H1 (cell line): ENCODE data around the gene ALK. TPM values are rescaled to one million over a fixed set of nuclear protein-coding genes. Genes with fewer than 3 reads are reported as not detected.

Source experiments
- CTCF ChIA-PET: fragments of 300-600 bp; sonication (Branson Sonifier 250); formaldehyde crosslinking; loops from one replicate; lab custom pipeline; 2021; ENCODE audit not compliant: partially characterized antibody; lab: Charles Lee
- POLR2A ChIA-PET: fragments of 300-600 bp; sonication (Branson Sonifier 250); formaldehyde crosslinking; loops from one replicate; lab custom pipeline; 2021; ENCODE audit warnings: inconsistent platforms; ENCODE audit not compliant: partially characterized antibody; lab: Charles Lee
- DNase-seq, 2 experiments: peaks; one replicate each; pipeline versions ENCODE4 v3.0.0 to v3.0.0-alpha.2; 2010 to 2022; ENCODE audit warnings: low spot score in 2 of 2, low read depth in 1 of 2, mixed read lengths in 1 of 2
- FAIRE-seq: peaks from 2 replicates; lab custom pipeline; 2011; peaks lifted over from hg19 to GRCh38; lab: Jason Lieb, UNC
- H2AFZ ChIP-seq: 2 replicates; pipeline ENCODE4 v1.8.1; 2012; ENCODE audit warnings: low read length, inconsistent platforms
- H2AK5ac ChIP-seq: 2 replicates; pipeline ENCODE4 v1.6.1; 2013; ENCODE audit warnings: low read depth, low read length
- H2BK120ac ChIP-seq: replicated peaks from 2 replicates; pipeline ENCODE3; 2013; ENCODE audit warnings: low read depth, low read length, inconsistent platforms
- H2BK12ac ChIP-seq: 2 replicates; pipeline ENCODE4 v1.6.1; 2013; ENCODE audit warnings: low read depth, low read length
- H2BK15ac ChIP-seq: 2 replicates; pipeline ENCODE4 v1.6.1; 2013; ENCODE audit warnings: low read length
- H2BK20ac ChIP-seq: 2 replicates; pipeline ENCODE4 v1.6.1; 2013; ENCODE audit warnings: low read length
- H2BK5ac ChIP-seq: 2 replicates; pipeline ENCODE4 v1.6.1; 2013; ENCODE audit warnings: low read depth, low read length
- H3K14ac ChIP-seq: 2 replicates; pipeline ENCODE4 v1.6.1; 2013; ENCODE audit warnings: inconsistent platforms; ENCODE audit not compliant: insufficient read length
- H3K18ac ChIP-seq: 2 replicates; pipeline ENCODE4 v1.6.1; 2013; ENCODE audit warnings: low read length; ENCODE audit errors: extremely low read depth
- H3K23ac ChIP-seq: 2 replicates; pipeline ENCODE4 v1.6.1; 2013; ENCODE audit warnings: inconsistent platforms; ENCODE audit not compliant: insufficient read length
- H3K23me2 ChIP-seq: 2 replicates; pipeline ENCODE4 v1.6.1; 2013; ENCODE audit warnings: low read depth, low read length
- H3K27ac ChIP-seq: 2 replicates; pipeline ENCODE4 v1.6.1; 2011; ENCODE audit warnings: low read depth, low read length, inconsistent platforms
- H3K27me3 ChIP-seq, 4 experiments: replicated peaks in 1 of 4; 1 replicate in 1 of 4; 2 replicates in 3 of 4; pipeline versions ENCODE4 v1.6.1 to v1.8.1; 2011 to 2013; ENCODE audit warnings: low read length in 3 of 4, mild to moderate bottlenecking in 3 of 4, inconsistent platforms in 2 of 4, mixed read lengths in 2 of 4, moderate library complexity in 1 of 4; ENCODE audit not compliant: control insufficient read depth in 3 of 4, insufficient read depth in 3 of 4; ENCODE audit errors: extremely low read depth in 1 of 4
- H3K36me3 ChIP-seq, 4 experiments: 2 replicates each; pipeline versions ENCODE4 v1.6.1 to v1.8.1; 2011 to 2013; ENCODE audit warnings: mild to moderate bottlenecking in 4 of 4, low read length in 3 of 4, moderate library complexity in 2 of 4, control low read depth in 1 of 4, inconsistent platforms in 1 of 4; ENCODE audit not compliant: insufficient read depth in 4 of 4, control insufficient read depth in 2 of 4
- H3K4ac ChIP-seq: replicated peaks from 2 replicates; pipeline ENCODE3; 2013; ENCODE audit warnings: low read length, low read depth, mixed read lengths, inconsistent platforms; ENCODE audit not compliant: insufficient read length
- H3K4me1 ChIP-seq, 4 experiments: replicated peaks in 1 of 4; 1 replicate in 1 of 4; 2 replicates in 3 of 4; pipeline versions ENCODE4 v1.6.1 to v1.8.1; 2011 to 2013; ENCODE audit warnings: low read length in 3 of 4, inconsistent platforms in 2 of 4, mixed read lengths in 1 of 4; ENCODE audit not compliant: insufficient read depth in 4 of 4, control insufficient read depth in 3 of 4
- H3K4me2 ChIP-seq, 2 experiments: 2 replicates each; pipeline versions ENCODE4 v1.6.1 to v1.8.1; 2011 to 2013; ENCODE audit warnings: low read depth in 2 of 2, low read length in 2 of 2, control low read depth in 1 of 2, inconsistent platforms in 1 of 2, mild to moderate bottlenecking in 1 of 2; ENCODE audit not compliant: insufficient read depth in 1 of 2
- H3K4me3 ChIP-seq, 4 experiments: fragments of 200-600, 300-600 bp in 1 of 4; sonication (generic), shearing (Covaris generic), sonication (Bioruptor Twin) in 1 of 4; 2 replicates each; pipeline versions ENCODE4 v1.5.1 to v1.8.1; 2011 to 2016; ENCODE audit warnings: low read length in 4 of 4, low read depth in 3 of 4, control low read depth in 2 of 4, inconsistent platforms in 2 of 4, mild to moderate bottlenecking in 2 of 4, mixed read lengths in 1 of 4, moderate library complexity in 1 of 4; ENCODE audit not compliant: insufficient read depth in 2 of 4; ENCODE audit errors: extremely low read depth in 1 of 4
- H3K56ac ChIP-seq: replicated peaks from 2 replicates; pipeline ENCODE3; 2013; ENCODE audit warnings: low read depth, mild to moderate bottlenecking, mixed read lengths, low read length, inconsistent platforms; ENCODE audit not compliant: insufficient read length
- H3K79me1 ChIP-seq: 2 replicates; pipeline ENCODE4 v1.6.1; 2013; ENCODE audit warnings: low read depth, low read length, control low read depth
- H3K79me2 ChIP-seq, 2 experiments: 2 replicates each; pipeline versions ENCODE4 v1.6.1 to v1.8.1; 2012 to 2013; ENCODE audit warnings: low read length in 2 of 2, mild to moderate bottlenecking in 2 of 2, inconsistent platforms in 1 of 2; ENCODE audit not compliant: insufficient read depth in 2 of 2, control insufficient read depth in 1 of 2
- H3K9ac ChIP-seq, 4 experiments: replicated peaks in 1 of 4; 1 replicate in 1 of 4; 2 replicates in 3 of 4; pipeline versions ENCODE4 v1.6.1 to v1.8.1; 2011 to 2013; ENCODE audit warnings: low read depth in 3 of 4, low read length in 3 of 4, control low read depth in 2 of 4, mild to moderate bottlenecking in 2 of 4, moderate library complexity in 2 of 4, inconsistent platforms in 1 of 4; ENCODE audit errors: extremely low read depth in 1 of 4
- H3K9me3 ChIP-seq, 2 experiments: 2 replicates each; pipeline versions ENCODE4 v1.6.1 to v1.8.1; 2012 to 2013; ENCODE audit warnings: mild to moderate bottlenecking in 2 of 2, moderate library complexity in 2 of 2, control low read depth in 1 of 2, inconsistent platforms in 1 of 2, low read depth in 1 of 2, low read length in 1 of 2, mixed read lengths in 1 of 2; ENCODE audit not compliant: insufficient read depth in 2 of 2
- H4K20me1 ChIP-seq, 2 experiments: replicated peaks in 1 of 2; 2 replicates each; pipeline versions ENCODE3 to v1.8.1; 2011 to 2013; ENCODE audit warnings: inconsistent platforms in 2 of 2, low read length in 2 of 2, mild to moderate bottlenecking in 1 of 2; ENCODE audit not compliant: insufficient read depth in 2 of 2, control insufficient read depth in 1 of 2
- H4K5ac ChIP-seq: 2 replicates; pipeline ENCODE4 v1.6.1; 2013; ENCODE audit warnings: low read length, low read depth, mixed read lengths, inconsistent platforms; ENCODE audit not compliant: insufficient read length
- H4K8ac ChIP-seq: 2 replicates; pipeline ENCODE4 v1.8.0; 2013; ENCODE audit warnings: mild to moderate bottlenecking, moderate library complexity, low read length, inconsistent platforms; ENCODE audit not compliant: insufficient read depth; ENCODE audit errors: extremely low read depth
- H4K91ac ChIP-seq: replicated peaks from 2 replicates; pipeline ENCODE3; 2013; ENCODE audit warnings: low read length, mixed read lengths, inconsistent platforms; ENCODE audit not compliant: insufficient read length
- BRCA1 ChIP-seq: IDR thresholded peaks from 2 replicates; pipeline ENCODE4 v1.6.1; 2012; ENCODE audit warnings: low read depth, low read length, improper control_type of control experiment
- PHF8 ChIP-seq: fragments of 200-600 bp; sonication (generic); conservative IDR thresholded peaks from 2 replicates; pipeline ENCODE4 v1.7.1; 2012; ENCODE audit warnings: low read depth, mild to moderate bottlenecking, inconsistent platforms, low read length, moderate library complexity
- SP1 ChIP-seq: IDR thresholded peaks from 2 replicates; pipeline ENCODE4 v1.6.1; 2011; ENCODE audit warnings: low read depth, low read length
- TCF12 ChIP-seq: IDR thresholded peaks from 2 replicates; pipeline ENCODE4 v1.6.1; 2011; ENCODE audit warnings: low read depth, mild to moderate bottlenecking, low read length
- ZNF274 ChIP-seq: IDR thresholded peaks from 2 replicates; pipeline ENCODE4 v1.7.0; 2012; ENCODE audit warnings: low read length, borderline replicate concordance; ENCODE audit errors: extremely low read depth
- WGBS, 2 experiments: shearing (Covaris generic) in 1 of 2; methylation state at CpG; one replicate each; pipeline versions ENCODE4 v1.1.6 to v1.1.7; 2013 to 2015; ENCODE audit warnings: low lambda C conversion rate in 2 of 2, mixed read lengths in 2 of 2, inconsistent platforms in 1 of 2, low coverage in 1 of 2, missing lambda C conversion rate in 1 of 2; ENCODE audit not compliant: insufficient replicate concordance in 2 of 2, insufficient coverage in 1 of 2, insufficient read length in 1 of 2; ENCODE audit errors: extremely low coverage in 1 of 2, missing lambda C conversion rate in 1 of 2; 5-methylcytosine and 5-hydroxymethylcytosine counted together
- polyA plus RNA-seq, 7 experiments: library from polyadenylated mRNA; depleted of rRNA in 3 of 7; stranded (reverse) in 5 of 7; unstranded in 2 of 7; fragments of >200 nt in 5 of 7; fragments of 200-250 nt in 2 of 7; gene quantifications; 1 replicate in 5 of 7; 2 replicates in 1 of 7; 4 replicates in 1 of 7; pipeline versions ENCODE4 v1.2.1 to v1.2.3, GENCODE V29; 2011 to 2013; ENCODE audit warnings: missing spikeins in 2 of 7, mixed read lengths in 2 of 7
- total RNA-seq: library from RNA; stranded (reverse); fragmentation: NEBNext Ultra II Directional; extraction: Animal tissue kit (Norgen Biotek cat#: 25700); gene quantifications from 2 replicates; pipeline ENCODE4 v1.2.1, GENCODE V29; 2021
- TF ChIP-seq, protein P1 (sequence below): IDR thresholded peaks from 2 replicates; pipeline ENCODE4 v1.6.1; 2012; ENCODE audit warnings: inconsistent platforms

Gene ALK
- total and polyA plus RNA-seq, 2 of the 8 experiments (the other 6 are each of a cell fraction or from before 2014, with no cell fraction given), result 0.02 to 0.09 TPM

DNA sequence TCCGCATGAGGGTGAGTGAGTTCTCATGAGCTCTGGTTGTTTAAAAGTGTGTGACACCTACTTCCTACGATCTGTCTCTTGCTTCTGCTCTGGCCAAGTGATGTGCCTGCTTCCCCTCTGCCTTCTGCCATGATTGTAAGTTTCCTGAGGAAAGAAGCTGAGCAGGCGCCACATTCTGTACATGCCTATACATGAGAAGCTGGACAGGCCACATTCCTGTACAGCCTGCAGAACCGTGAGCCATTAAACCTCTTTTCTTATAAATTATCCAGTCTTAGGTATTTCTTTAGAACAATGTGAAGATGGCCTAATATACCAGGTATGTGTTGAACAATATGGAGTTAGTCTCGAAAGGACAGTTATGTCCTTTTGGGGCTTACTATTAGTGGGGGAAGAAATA lies 281.0 kb downstream of the ALK start:
- POLR2A ChIA-PET, result no interaction called here
- no peak overlapping the region for H3K18ac ChIP-seq
- H4K8ac ChIP-seq, result no peak overlapping the region
- WGBS, 2 experiments, result 67% methylated on average over 5 of the region's 5 CpGs; no CpG with 5 or more reads in 1 of the 2 experiments
- FAIRE-seq, result no peak
- no peaks in the 10 kb centered on the region for H3K9me3 ChIP-seq
- H2BK15ac ChIP-seq, result no peak overlapping the region
- no peak overlapping the region for H4K5ac ChIP-seq
- no peak overlapping the region for H3K4me2 ChIP-seq
- H2BK120ac ChIP-seq, result no peak overlapping the region
- CTCF ChIA-PET, result interaction anchor here (1.6 kb wide), 1 partner anchor 345 kb away, joined by 3 read pairs; no protein-coding TSS in a partner anchor
- no peak for TF ChIP-seq ZNF274
- no peak for TF ChIP-seq TCF12
- TF ChIP-seq, protein P1, sequence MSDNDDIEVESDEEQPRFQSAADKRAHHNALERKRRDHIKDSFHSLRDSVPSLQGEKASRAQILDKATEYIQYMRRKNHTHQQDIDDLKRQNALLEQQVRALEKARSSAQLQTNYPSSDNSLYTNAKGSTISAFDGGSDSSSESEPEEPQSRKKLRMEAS, result no peak
- no peak for TF ChIP-seq SP1
- TF ChIP-seq PHF8, result no peak
- no peak for TF ChIP-seq BRCA1
- H2BK12ac ChIP-seq, result no peak overlapping the region
- H3K79me2 ChIP-seq, result no peaks in the 10 kb centered on the region
- H4K20me1 ChIP-seq, result no peaks in the 10 kb centered on the region
- no peaks in the 10 kb centered on the region for H3K36me3 ChIP-seq
- no peaks in the 10 kb centered on the region for H3K4me1 ChIP-seq
- no peak overlapping the region for H4K91ac ChIP-seq
- no peak overlapping the region for H2BK5ac ChIP-seq
- H3K27ac ChIP-seq, result no peak overlapping the region
- H3K23ac ChIP-seq, result no peak overlapping the region
- H2AFZ ChIP-seq, result no peak overlapping the region
- no peak overlapping the region for H2AK5ac ChIP-seq
- H3K23me2 ChIP-seq, result no peaks in the 10 kb centered on the region
- no peak overlapping the region for H3K14ac ChIP-seq
- no peak overlapping the region for H3K4ac ChIP-seq
- no peak for DNase-seq
- no peaks in the 10 kb centered on the region for H3K27me3 ChIP-seq
- H3K79me1 ChIP-seq, result no peaks in the 10 kb centered on the region
- H2BK20ac ChIP-seq, result no peak overlapping the region
- H3K56ac ChIP-seq, result no peak overlapping the region
- H3K9ac ChIP-seq, result no peak overlapping the region
- H3K4me3 ChIP-seq, result no peak overlapping the region
